Stimulated activated memory B cell treated with anti-CD40 and anti-IgM and Interleukin-4, amounts not matched to agents 10 μg/mL and 1 μg/mL and 100 μg/mL, for 72 hours (primary cell): ENCODE measurements around the gene KDM7A.

ENCODE experiments used
- ATAC-seq: fragments of 150-1000 bp; cut with Tn5 transposase; 2 replicates; pipeline ENCODE4 v1.10.0; 2021
- H3K27ac Mint-ChIP-seq: one replicate; pipeline ENCODE4 v1.8.0; 2022; ENCODE audit warnings: mild to moderate bottlenecking, mixed read lengths
- H3K27me3 Mint-ChIP-seq: one replicate; pipeline ENCODE4 v1.8.0; 2022; ENCODE audit warnings: mixed read lengths
- H3K36me3 Mint-ChIP-seq: one replicate; pipeline ENCODE4 v1.8.0; 2022; ENCODE audit warnings: mixed read lengths
- H3K4me1 Mint-ChIP-seq: one replicate; pipeline ENCODE4 v1.8.0; 2022; ENCODE audit warnings: mixed read lengths
- H3K4me3 Mint-ChIP-seq: one replicate; pipeline ENCODE4 v1.8.0; 2022; ENCODE audit warnings: mild to moderate bottlenecking, moderate library complexity, mixed read lengths
- H3K9me3 Mint-ChIP-seq: one replicate; pipeline ENCODE4 v1.8.0; 2022; ENCODE audit warnings: mixed read lengths

Gene KDM7A

DNA sequence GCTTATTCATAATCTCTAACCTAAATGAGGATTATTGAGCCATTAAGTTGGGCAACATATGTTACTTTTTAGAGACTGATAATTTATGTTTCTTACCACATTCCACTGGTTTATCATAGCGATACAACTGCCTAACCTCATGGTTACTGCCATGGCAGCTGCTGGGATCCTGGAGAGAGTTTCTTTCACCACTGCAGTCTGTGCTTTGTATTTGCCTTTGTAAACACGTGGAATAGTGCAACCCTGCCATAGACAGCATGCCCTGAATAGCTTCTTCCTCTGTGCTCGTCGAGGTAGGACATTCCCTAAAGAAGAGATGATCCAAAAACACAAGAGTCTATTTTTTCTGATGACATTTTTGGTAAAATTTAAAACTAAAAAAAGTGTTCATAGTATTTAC lies 80.3 kb downstream of the KDM7A start:
- H3K36me3 Mint-ChIP-seq: peaks cover 63% of the 10 kb centered on the region
- H3K27ac Mint-ChIP-seq: no peak overlapping the region
- H3K27me3 Mint-ChIP-seq: no peaks in the 10 kb centered on the region
- no peaks in the 10 kb centered on the region for H3K4me1 Mint-ChIP-seq
- H3K4me3 Mint-ChIP-seq: no peak overlapping the region
- no peaks in the 10 kb centered on the region for H3K9me3 Mint-ChIP-seq
- ATAC-seq: no peak

DNA sequence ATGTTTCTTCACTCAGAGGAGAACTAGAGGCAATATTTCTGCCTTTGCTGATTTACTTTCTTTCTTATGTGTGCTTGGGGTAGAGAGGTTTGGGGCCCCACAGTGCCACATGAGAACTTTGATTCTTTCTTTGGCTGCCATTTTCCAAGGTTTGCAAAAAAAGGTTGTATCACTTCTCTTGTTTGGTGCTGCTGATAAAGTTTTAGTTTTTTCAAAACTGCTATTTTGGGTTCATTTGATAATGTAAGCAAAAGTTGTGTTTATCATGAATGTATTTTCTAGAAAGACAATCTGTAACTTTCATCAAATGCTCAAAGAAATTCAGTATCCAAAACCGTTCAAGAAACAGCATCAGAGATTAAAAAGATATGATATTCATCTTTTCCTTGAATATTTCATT lies 83.4 kb downstream of the KDM7A start:
- Mint-ChIP-seq H3K9me3 (no peaks in the 10 kb centered on the region), H3K4me1 (no peaks in the 10 kb centered on the region), H3K4me3 (no peak overlapping the region), H3K36me3 (peaks cover 54% of the 10 kb centered on the region), H3K27ac (peak overlapping the region; percentile 48), H3K27me3 (no peaks in the 10 kb centered on the region)
- ATAC-seq: no peak

DNA sequence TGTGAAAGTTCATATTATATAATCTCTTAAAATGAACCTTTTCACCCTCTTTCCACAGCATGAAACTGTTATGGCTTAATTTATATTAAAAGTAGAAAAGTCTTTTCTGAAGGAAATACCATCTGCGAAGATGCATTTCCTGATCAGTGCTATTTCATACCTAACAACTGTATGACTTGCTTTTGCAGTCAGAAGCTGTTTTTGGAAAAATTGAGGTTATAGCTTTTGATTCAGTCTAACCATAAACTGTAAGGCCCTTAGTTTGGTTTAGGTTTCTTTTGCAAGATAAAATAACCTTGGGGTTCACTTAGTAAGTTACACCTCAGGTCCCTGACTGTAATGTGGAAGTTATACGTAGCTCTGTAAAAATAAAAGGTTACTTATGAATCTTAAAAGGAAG lies 91.3 kb downstream of the KDM7A start:
- Mint-ChIP-seq H3K27me3 (no peaks in the 10 kb centered on the region), H3K4me3 (no peak overlapping the region), H3K36me3 (no peaks in the 10 kb centered on the region), H3K4me1 (peaks cover 43% of the 10 kb centered on the region), H3K9me3 (no peaks in the 10 kb centered on the region), H3K27ac (peak overlapping the region; percentile 66)
- no peak for ATAC-seq

DNA sequence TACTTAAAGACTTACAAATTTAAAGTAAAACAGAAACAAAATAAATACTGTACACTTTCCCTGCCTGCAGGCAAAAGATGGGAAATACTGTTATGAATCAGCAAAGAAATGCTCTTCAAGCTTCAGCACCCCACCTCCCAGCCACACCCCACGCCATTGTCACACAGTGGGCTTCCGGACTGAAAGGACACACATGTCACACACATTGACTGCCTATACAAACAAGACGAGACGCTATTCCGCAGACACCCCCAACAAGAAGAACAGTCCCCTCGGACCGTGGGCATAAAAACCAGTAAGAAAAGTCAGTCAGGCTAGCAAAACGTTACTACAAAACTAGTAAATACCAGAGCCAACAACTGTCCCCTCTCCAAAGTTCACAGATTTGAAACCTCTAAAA lies 91.8 kb downstream of the KDM7A start:
- Mint-ChIP-seq H3K36me3 (no peaks in the 10 kb centered on the region), H3K27ac (peak overlapping the region; percentile 66), H3K9me3 (no peaks in the 10 kb centered on the region), H3K4me1 (peaks cover 43% of the 10 kb centered on the region), H3K4me3 (peak overlapping the region; percentile 43), H3K27me3 (no peaks in the 10 kb centered on the region)
- ATAC-seq: peak; percentile 97

DNA sequence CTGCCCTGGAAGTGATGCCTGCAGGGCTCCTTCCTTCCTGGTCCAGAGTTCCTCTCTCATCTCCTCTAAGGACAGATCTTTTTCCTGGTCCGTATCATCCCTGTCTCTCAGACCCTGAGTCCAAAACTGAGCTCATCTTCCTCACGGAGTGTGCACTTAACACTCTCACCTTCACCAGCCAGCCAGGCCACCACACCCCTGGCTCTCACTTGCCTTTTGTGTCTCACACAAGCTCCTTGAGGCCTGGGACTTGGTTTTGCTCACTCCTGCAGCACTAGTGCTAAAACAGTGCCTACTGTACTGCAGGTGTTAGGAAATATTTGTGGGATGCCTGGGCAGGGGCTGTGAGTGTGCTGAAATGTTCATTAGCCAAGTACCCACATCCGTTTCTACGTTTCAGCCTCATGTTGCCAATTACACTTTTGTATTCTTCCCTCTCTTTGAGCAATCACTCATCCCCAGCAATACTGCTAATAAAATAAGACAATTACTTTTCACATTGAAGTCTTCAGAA lies 92.6 kb downstream of the KDM7A start:
- Mint-ChIP-seq H3K36me3 (no peaks in the 10 kb centered on the region), H3K27ac (peak overlapping the region; percentile 66), H3K27me3 (no peaks in the 10 kb centered on the region), H3K4me3 (no peak overlapping the region), H3K4me1 (peaks cover 43% of the 10 kb centered on the region), H3K9me3 (no peaks in the 10 kb centered on the region)
- ATAC-seq: no peak

DNA sequence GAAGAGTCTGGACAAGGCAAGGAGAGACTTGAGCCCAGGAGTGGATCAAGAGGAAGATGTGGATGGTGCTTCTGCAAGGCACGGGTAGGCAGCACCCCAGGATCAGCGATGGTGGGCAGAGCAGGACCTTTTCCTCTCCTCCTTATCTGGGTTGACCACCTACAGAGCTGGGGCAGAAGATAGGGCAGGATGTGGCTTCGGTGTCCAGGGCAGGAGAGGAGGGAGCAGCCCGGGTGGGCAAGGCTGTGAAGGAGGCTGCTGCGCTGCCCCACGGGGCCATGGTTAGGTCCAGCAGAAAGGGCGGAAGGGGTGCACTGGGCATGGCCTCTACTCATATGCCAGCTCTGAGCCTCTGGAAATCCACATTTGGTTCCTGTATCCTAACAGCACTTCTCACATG lies 94.0 kb downstream of the KDM7A start:
- H3K27me3 Mint-ChIP-seq: no peaks in the 10 kb centered on the region
- H3K27ac Mint-ChIP-seq: peak overlapping the region; percentile 48
- H3K4me1 Mint-ChIP-seq: peaks cover 51% of the 10 kb centered on the region
- no peak for ATAC-seq
- H3K36me3 Mint-ChIP-seq: no peaks in the 10 kb centered on the region
- H3K4me3 Mint-ChIP-seq: no peak overlapping the region
- no peaks in the 10 kb centered on the region for H3K9me3 Mint-ChIP-seq

DNA sequence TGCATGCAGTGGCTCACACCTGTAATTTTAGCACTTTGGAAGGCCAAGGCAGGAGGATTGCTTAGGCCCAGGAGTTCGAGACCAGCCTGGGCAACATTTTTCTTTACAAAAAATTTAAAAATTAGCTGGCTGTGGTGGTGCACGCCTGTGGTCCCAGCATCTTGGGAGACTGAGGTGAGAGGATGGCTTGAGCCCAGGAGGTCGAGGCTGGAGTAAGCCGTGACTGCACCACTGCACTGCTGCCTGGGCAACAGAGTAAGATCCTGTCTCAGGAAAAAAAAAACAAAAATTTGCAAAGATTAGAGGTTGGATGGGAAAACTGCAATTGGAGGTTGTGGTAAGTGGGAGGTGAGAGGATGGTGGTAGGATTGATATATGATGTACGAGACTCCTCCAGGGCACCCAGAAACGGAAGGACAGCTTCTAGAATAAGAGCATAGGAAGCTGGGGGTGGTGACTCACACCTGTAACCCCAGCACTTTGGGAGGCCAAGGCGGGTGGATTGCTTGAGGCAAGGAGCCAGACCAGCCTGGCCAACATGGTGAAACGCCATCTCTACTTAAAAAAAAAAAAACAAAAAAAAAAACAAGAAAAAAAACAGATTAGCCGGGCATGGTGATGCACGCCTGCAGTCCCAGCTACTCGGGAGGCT lies 94.9 kb downstream of the KDM7A start:
- H3K9me3 Mint-ChIP-seq: no peaks in the 10 kb centered on the region
- peaks cover 44% of the 10 kb centered on the region for H3K4me1 Mint-ChIP-seq
- no peak for ATAC-seq
- peak overlapping the region; percentile 48 for H3K27ac Mint-ChIP-seq
- no peaks in the 10 kb centered on the region for H3K27me3 Mint-ChIP-seq
- H3K4me3 Mint-ChIP-seq: no peak overlapping the region
- H3K36me3 Mint-ChIP-seq: no peaks in the 10 kb centered on the region

DNA sequence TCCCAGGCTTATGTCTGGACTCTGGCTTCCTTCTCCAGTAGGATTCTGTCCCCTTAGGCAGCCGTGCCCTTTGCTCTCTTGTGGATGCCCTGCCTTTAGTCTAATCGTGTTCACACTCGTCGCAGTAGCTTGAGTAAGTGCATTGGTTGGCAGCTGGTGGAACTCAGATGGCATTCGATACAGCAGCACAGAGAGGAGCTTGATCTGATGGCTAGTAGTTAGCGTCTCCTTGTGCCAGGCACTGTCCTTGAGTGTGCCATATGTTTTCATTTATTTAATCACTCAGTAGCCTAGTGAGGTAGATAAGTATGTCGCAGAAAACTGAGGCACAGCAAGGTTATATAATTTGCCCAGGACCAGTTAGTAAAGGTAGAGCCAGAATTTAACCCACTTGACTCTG lies 95.9 kb downstream of the KDM7A start:
- Mint-ChIP-seq H3K36me3 (no peaks in the 10 kb centered on the region), H3K9me3 (no peaks in the 10 kb centered on the region), H3K27ac (no peak overlapping the region), H3K4me3 (no peak overlapping the region), H3K4me1 (peaks cover 36% of the 10 kb centered on the region), H3K27me3 (no peaks in the 10 kb centered on the region)
- ATAC-seq: no peak

DNA sequence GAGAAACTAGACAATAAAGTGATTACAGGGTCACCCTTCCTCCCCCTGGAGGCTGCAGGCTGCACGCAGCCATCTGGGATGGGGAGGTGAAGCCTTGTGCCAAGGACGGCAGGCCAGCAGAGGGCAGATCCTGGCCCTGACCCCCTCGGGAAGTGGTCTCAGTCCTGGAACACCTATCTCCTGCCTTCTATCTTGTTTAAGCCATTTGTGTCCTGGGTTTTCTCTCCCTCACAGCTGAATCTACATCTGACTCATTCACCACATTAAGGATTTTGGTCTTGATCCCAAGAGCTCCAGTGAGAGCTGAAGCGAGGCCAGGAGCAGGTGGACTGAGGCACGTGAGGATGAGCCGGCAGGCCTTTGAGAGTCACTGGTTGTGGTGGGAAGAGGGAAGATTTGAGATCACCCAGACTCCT lies 97.7 kb downstream of the KDM7A start:
- Mint-ChIP-seq H3K4me1 (peaks cover 28% of the 10 kb centered on the region), H3K27ac (no peak overlapping the region), H3K9me3 (no peaks in the 10 kb centered on the region), H3K4me3 (no peak overlapping the region), H3K36me3 (no peaks in the 10 kb centered on the region), H3K27me3 (no peaks in the 10 kb centered on the region)
- ATAC-seq: no peak

DNA sequence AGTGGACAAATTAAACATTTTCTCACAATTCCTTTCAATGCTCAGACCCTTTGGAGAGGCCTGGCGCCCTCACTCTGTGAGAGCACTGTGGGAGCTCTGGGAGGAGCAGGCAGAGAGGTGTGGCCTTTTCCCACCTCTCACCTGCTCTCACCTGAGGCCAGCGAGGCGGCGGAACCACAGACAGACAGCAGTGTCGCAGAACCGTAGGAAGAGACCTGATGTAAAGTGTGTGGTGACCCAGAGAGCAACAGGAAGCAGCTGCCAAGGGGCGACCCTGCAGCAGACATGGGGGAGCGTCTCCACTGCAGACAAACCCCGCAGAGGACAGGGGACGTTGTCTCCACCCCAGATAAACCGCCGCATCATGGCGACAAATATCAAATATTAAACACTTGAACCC lies 98.4 kb downstream of the KDM7A start:
- no peaks in the 10 kb centered on the region for H3K27me3 Mint-ChIP-seq
- peak overlapping the region; percentile 53 for H3K27ac Mint-ChIP-seq
- H3K4me3 Mint-ChIP-seq: no peak overlapping the region
- ATAC-seq: no peak
- H3K4me1 Mint-ChIP-seq: peaks cover 22% of the 10 kb centered on the region
- no peaks in the 10 kb centered on the region for H3K9me3 Mint-ChIP-seq
- no peaks in the 10 kb centered on the region for H3K36me3 Mint-ChIP-seq

DNA sequence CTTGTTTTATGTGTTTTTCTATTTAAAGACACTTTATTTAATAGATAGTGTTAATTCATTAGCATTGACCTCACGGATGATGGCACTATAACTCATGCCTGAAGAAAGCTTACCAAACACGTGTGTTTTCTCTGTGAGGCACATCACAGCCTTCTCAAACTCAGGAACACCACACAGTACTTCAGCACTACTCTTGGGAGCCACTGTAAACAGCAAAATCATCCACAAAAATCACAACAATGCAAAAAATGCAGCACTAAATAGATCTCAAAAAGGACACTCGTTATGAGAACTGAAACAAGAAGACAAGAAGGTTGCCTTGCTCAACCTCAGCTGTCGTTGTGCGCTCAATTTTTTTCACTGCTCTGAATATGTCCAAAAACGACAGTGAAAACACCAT lies 102.0 kb downstream of the KDM7A start:
- Mint-ChIP-seq H3K27me3 (no peaks in the 10 kb centered on the region), H3K27ac (no peak overlapping the region), H3K36me3 (no peaks in the 10 kb centered on the region), H3K4me1 (peaks cover 17% of the 10 kb centered on the region), H3K4me3 (no peak overlapping the region), H3K9me3 (peaks cover 3% of the 10 kb centered on the region)
- ATAC-seq: no peak

DNA sequence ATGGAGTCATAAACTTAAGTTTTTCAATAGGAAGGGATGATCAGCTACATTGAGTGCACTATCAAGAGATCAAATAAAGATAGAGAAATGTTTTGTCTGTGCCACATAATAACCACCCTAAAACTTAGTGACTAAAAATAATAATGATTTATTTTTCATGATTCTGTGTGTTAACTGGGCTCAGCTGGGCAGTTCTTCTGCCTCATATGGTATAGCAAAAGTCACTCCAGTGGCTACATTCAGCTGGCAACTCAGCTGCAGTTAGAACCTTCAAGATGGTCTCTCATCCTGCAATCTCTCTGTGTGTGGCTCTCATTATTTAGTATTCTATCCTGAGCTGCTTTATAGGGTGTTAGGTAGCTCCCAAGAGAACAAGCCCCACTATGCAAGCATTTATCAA lies 106.2 kb downstream of the KDM7A start:
- Mint-ChIP-seq H3K27me3 (no peaks in the 10 kb centered on the region), H3K9me3 (peaks cover 28% of the 10 kb centered on the region), H3K36me3 (peaks cover 19% of the 10 kb centered on the region), H3K4me1 (peaks cover 9% of the 10 kb centered on the region), H3K27ac (no peak overlapping the region), H3K4me3 (no peak overlapping the region)
- ATAC-seq: no peak

DNA sequence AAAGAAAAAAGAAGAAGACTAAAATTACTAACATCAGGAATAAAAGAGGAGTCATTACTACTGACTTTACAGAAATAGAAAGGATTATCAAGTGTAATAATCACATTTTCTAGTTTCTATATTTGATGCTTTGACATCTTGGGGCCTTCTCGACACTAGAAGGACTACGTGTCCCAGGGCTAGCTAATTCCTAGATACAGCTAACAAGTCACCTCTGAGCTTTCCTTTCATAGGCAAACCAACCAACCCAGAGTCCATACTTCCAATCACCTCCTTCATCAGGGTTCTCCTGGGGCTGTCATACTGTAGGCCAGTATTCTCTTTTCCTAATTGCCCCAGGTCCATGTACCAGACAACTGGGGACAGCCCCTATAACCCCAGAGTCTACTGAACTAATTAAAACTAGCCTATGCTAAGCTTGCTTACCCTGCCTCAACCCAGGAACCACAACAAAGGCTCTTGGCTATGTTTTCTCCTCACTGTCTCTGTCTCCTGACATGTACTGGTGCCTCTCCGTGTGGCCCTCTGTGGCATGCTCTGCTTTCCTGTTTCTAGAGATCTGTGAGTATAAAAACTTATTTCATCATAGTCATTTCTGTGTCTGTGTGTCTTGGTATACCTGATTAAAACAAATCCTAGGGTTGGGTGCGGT lies 107.4 kb downstream of the KDM7A start:
- H3K27ac Mint-ChIP-seq: no peak overlapping the region
- ATAC-seq: no peak
- H3K36me3 Mint-ChIP-seq: peaks cover 20% of the 10 kb centered on the region
- H3K4me3 Mint-ChIP-seq: no peak overlapping the region
- H3K4me1 Mint-ChIP-seq: peaks cover 3% of the 10 kb centered on the region
- peaks cover 28% of the 10 kb centered on the region for H3K9me3 Mint-ChIP-seq
- no peaks in the 10 kb centered on the region for H3K27me3 Mint-ChIP-seq

DNA sequence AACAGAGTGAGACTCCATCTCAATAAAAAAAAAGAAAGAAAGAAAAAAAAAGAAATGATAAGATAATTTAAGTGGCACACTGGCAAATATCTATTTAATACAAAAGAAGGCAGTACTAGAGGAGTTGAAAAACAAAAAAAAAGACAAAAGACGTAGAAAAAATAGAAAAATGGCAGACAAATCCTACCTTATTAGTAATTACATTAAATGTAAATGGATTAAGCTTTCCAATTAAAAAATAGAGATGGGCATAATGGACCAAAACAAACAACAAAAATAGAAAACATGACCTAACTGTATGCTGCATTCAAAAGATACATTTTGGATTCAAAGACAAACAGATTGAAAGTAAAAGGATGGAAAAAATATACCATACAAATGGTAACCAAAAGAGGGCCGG lies 108.8 kb downstream of the KDM7A start:
- Mint-ChIP-seq H3K27ac (no peak overlapping the region), H3K36me3 (peaks cover 20% of the 10 kb centered on the region), H3K9me3 (peaks cover 28% of the 10 kb centered on the region), H3K27me3 (no peaks in the 10 kb centered on the region), H3K4me3 (no peak overlapping the region), H3K4me1 (no peaks in the 10 kb centered on the region)
- ATAC-seq: no peak

DNA sequence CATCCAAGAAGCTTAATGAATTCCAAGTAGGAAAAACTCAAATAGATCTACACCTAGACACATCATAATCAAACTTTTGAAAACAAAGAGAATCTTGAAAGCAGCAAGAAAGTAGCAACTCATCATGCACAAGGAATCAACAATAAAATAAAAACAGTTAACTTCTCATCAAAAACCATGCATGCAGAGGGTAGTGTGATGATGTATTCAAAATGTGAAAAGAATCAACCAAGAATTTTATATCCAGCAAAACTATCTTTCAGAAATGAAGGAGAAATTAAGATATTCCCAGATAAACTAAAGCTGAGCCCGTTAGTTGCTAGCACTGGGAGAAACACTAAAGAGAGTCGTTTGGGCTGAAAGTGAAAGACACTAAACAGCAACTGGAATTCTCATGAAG lies 109.7 kb downstream of the KDM7A start:
- Mint-ChIP-seq H3K4me1 (no peaks in the 10 kb centered on the region), H3K27me3 (no peaks in the 10 kb centered on the region), H3K9me3 (peaks cover 28% of the 10 kb centered on the region), H3K4me3 (no peak overlapping the region), H3K27ac (no peak overlapping the region), H3K36me3 (peaks cover 20% of the 10 kb centered on the region)
- no peak for ATAC-seq
